MG63 (cell line): ENCODE measurements around the gene RGS1. TPM values are rescaled to one million over a fixed set of nuclear protein-coding genes. Genes with fewer than 3 reads are reported as not detected.
A peak's percentile ranks its signal among the peaks of the same experiment; 100 is the strongest.

Experiments used
- DNase-seq: peaks from one replicate; pipeline ENCODE4 v3.0.0-alpha.2; 2020
- H3K27me3 ChIP-seq: fragments of 250-450 bp; sonication (Bioruptor Pico); 2 replicates; pipeline ENCODE4 v1.5.1; 2020; ENCODE audit warnings: mild to moderate bottlenecking, moderate library complexity
- H3K36me3 ChIP-seq: fragments of 250-450 bp; sonication (Bioruptor Pico); 2 replicates; pipeline ENCODE4 v1.5.1; 2020; ENCODE audit warnings: mild to moderate bottlenecking, moderate library complexity
- H3K4me3 ChIP-seq: fragments of 250-450 bp; sonication (Bioruptor Pico); 2 replicates; pipeline ENCODE4 v1.5.1; 2020; ENCODE audit warnings: mild to moderate bottlenecking, moderate library complexity
- H3K9me3 ChIP-seq: fragments of 250-450 bp; sonication (Bioruptor Pico); 2 replicates; pipeline ENCODE4 v1.5.1; 2020; ENCODE audit warnings: mild to moderate bottlenecking, moderate library complexity
- total RNA-seq: library from RNA; depleted of rRNA; stranded (reverse); fragments of >200 nt; shearing (Covaris generic); gene quantifications from 2 replicates; pipeline ENCODE4 v1.2.3, GENCODE V29; 2014; ENCODE audit warnings: low replicate concordance

Gene RGS1
- total RNA-seq, 1 experiment from 2014 or later = not detected

DNA sequence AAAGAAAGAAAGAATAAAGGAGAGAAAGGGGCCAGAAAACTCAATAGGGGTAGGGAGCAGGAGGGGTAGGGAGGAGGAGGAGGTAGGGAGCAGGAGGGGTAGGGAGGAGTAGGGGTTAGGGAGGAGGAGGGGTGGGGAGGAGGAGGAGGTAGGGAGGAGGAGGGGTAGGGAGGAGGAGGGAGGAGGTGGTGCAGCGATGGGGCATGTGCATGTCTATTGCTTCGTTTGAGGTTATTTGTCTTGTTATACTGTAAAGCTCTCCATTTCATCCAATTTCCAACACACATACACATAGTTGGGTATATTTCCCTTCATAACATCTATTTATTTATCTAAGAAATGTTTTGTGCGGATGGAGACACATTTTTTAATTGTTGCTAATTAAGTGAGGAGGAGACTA, 19.7 kb downstream of the RGS1 start:
- H3K36me3 ChIP-seq = no peaks in the 10 kb centered on the region
- no peaks in the 10 kb centered on the region for H3K9me3 ChIP-seq
- no peaks in the 10 kb centered on the region for H3K27me3 ChIP-seq
- no peak overlapping the region for H3K4me3 ChIP-seq
- DNase-seq = no peak

DNA sequence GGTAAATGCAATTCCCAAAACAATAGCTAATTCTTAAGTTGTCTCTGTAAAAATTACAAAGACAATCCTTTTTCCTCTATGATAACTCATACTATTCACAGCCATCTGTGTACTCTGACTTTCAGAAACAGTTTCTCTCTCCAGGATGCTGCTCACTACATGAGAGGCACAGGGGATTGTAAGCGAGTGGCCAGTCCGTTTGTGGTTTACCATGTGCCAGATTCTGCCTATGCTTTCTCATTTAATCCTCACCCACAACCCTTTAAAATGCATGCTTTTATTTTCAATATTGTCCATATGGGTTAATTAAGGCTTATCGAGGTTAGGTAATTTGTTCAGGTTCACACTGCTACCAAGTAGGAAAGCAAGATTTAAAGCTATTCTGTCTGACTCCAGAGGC, 23.0 kb downstream of the RGS1 start:
- H3K9me3 ChIP-seq = no peaks in the 10 kb centered on the region
- no peak for DNase-seq

DNA sequence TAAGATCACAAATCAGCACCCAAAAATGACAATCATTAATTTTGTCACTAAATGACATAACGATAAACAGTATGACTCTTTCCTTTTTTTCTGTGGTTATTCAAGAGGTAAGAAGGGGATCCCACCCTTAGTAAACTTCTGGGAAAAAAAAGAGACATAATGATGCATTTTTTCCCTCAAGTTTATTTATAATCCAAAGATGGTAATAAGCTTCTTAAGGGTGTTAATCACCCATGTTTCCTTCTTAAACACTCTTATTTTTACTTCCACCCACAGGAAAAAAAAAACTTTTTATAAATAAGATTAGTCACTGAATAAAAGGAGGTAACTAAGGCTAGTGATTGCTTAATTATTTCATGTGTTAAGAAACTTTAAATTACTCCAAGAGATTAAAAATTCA, 24.7 kb downstream of the RGS1 start:
- DNase-seq = no peak
- Histone ChIP-seq H3K27me3 (no peaks in the 10 kb centered on the region), H3K9me3 (no peaks in the 10 kb centered on the region), H3K36me3 (no peaks in the 10 kb centered on the region), H3K4me3 (no peak overlapping the region)

More for the DNA sequence above, 23.0 kb downstream of the RGS1 start:
- no peak overlapping the region for H3K4me3 ChIP-seq
- H3K36me3 ChIP-seq = no peaks in the 10 kb centered on the region
- no peaks in the 10 kb centered on the region for H3K27me3 ChIP-seq

DNA sequence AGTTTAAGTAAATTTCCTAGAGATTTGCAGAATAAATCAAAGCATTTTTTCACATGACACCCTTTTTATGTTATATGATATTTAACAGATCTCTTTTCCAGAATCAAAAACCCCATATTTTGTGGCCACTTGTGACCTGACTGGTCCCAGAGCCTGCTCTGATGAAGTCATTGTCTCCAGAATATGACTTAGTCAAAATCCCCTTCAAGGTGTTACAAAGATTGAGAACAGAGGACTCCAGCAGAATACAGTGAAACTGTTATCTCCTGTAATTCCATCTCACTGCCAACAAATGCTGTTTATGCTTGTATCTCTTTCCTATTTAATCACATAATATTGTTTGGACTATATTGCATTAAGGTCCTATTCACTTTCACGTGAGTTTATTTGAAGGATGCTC, 25.6 kb downstream of the RGS1 start:
- Histone ChIP-seq H3K4me3 (no peak overlapping the region), H3K27me3 (no peaks in the 10 kb centered on the region), H3K9me3 (no peaks in the 10 kb centered on the region), H3K36me3 (no peaks in the 10 kb centered on the region)
- no peak for DNase-seq

DNA sequence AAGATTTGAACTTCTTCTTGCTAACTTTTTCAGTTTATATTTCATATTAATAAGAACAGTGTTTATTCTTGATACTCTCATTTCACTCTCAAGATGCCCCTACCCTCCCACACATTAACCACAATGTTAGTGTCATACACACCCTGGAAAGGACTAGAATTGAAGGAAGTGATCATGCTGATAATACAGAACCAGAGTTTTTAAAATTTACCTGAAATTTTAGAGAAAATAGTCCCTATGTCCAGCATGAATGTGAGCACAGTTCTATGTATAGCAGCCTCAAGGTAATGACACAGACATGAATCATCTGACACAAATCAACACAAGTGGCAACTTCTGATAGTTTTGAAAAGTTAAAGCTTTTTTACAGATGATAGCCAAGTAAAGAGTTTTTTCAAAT, 26.0 kb downstream of the RGS1 start:
- H3K36me3 ChIP-seq = no peaks in the 10 kb centered on the region
- no peaks in the 10 kb centered on the region for H3K9me3 ChIP-seq
- no peak for DNase-seq
- no peaks in the 10 kb centered on the region for H3K27me3 ChIP-seq
- no peak overlapping the region for H3K4me3 ChIP-seq

- DNase-seq = no peak
- no peaks in the 10 kb centered on the region for H3K36me3 ChIP-seq
- H3K9me3 ChIP-seq = no peaks in the 10 kb centered on the region
- H3K27me3 ChIP-seq = no peaks in the 10 kb centered on the region
- H3K4me3 ChIP-seq = no peak overlapping the region
Observed at GRCh38 chr1:192602757-192603156, 27.2 kb downstream of the RGS1 start.

GRCh38 chr1:192603218-192603787, 27.7 kb downstream of the RGS1 start:
- Histone ChIP-seq H3K36me3 (no peaks in the 10 kb centered on the region), H3K9me3 (no peaks in the 10 kb centered on the region), H3K27me3 (no peaks in the 10 kb centered on the region), H3K4me3 (no peak overlapping the region)
- no peak for DNase-seq

DNA sequence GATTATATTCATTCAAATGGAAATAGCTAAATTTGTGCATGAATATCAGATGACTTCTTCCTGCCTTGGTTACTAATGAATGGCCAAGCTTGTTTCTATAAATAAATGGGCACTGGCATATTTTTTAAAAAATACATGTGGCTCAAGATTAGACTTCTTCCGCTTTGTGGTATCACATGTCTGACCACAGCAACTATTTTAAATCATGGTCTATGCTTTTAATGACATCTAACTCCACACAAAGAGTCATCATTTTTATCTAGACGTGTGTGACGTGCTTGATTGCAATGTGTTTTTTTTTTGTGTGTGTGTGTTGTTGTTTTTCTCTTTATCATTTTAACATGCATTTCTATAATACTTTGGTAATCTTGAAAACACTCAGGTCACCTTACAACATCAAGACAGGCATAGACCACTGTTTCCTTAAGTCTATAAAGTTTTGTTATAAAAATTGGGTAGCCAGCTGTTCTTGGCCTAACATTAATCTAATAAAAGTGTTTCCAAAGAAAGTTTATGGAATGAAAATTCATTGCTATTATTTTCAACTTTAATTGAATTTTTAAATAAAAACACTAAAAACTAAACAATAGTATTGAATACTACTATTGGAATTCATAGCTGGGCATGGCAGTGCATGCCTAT, 29.5 kb downstream of the RGS1 start:
- Histone ChIP-seq H3K27me3 (no peaks in the 10 kb centered on the region), H3K9me3 (no peaks in the 10 kb centered on the region), H3K36me3 (no peaks in the 10 kb centered on the region), H3K4me3 (no peak overlapping the region)
- no peak for DNase-seq

- no peaks in the 10 kb centered on the region for H3K36me3 ChIP-seq
- no peak for DNase-seq
- H3K27me3 ChIP-seq = no peaks in the 10 kb centered on the region
- H3K4me3 ChIP-seq = no peak overlapping the region
- H3K9me3 ChIP-seq = no peaks in the 10 kb centered on the region
Observed at GRCh38 chr1:192608671-192609070, 33.1 kb downstream of the RGS1 start.

DNA sequence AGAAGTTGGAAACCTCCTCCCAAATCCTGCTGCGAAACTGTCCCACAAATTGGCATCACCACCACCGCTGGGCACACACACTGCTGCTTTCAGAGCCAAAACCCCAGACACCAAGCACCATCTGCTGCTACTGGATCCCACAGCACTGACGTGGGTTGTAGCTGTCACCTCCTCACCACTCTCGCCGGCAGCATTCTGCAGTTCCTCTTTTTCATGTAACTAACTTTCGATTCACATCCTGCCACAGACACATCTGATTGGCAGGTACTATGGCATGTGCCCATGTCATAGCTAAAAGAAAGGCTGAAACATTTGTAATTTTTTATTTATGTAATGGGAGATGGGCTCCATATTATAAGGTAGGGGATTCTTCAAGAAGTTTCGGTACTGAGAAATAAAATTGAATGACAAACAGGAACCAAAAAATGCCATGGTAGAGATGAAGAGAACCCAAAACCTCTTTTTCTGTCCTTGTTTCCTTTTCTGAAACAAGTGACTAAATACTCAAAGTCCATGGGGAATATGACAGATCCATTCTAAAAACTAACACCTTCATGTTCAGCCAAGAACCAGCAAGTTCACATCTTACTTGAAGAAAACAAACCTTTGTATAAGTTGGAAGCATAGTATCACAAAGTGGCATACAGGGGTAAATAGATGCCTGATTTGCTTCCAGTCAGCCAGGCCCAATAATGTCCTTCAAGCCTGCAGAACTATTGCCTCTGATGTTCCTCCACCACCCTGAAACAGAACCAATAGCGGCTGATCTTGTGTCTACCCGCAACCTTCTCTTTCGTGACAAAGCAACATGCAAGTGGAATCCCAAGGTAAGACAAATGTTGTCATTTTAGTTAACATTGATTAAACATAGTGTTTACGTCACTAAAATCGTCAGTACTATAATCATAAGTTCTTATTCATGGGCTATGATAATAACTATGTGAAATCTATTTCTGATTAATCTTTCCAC, 33.8 kb downstream of the RGS1 start:
- Histone ChIP-seq H3K27me3 (no peaks in the 10 kb centered on the region), H3K4me3 (no peak overlapping the region)
- DNase-seq = peak; percentile 2

DNA sequence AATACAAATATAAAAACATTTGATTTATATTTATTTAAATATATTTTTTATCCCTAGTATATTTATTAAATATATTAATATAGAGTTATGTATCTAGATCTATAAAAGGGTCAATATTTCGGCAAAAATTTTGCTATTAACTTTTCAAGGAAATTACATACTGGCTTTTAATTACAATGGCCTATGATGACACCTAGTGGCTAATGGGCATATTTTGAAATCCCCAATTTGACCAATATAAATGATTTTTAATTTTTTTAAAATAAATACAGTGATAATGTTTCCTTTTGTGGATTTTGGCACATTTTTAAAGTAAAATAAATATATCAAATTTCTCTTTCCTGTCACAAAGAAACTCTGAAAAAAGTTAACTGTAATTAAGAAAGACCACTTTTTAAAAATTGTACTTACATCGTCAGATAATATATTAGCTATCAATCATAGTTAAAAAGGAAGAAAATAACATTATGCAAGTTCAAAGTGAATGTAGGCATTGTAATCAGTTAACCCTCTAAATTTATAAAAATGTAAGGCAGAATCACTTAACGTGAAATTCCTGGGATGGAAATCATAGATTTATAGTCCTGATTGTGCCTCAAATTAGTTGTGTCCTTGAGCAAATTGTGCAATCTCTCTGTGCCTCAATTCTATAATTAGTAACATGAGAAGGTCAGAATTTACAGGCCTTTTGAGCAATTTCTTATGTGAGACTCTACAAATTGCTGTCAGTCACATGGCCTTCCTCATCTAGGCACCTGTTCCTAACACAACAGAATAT, 34.7 kb downstream of the RGS1 start:
- Histone ChIP-seq H3K9me3 (no peaks in the 10 kb centered on the region), H3K36me3 (no peaks in the 10 kb centered on the region)
- no peak for DNase-seq

More for the DNA sequence above, 33.8 kb downstream of the RGS1 start:
- no peaks in the 10 kb centered on the region for H3K36me3 ChIP-seq
- H3K9me3 ChIP-seq = no peaks in the 10 kb centered on the region

GRCh38 chr1:192615055-192615454, 39.5 kb downstream of the RGS1 start:
- Histone ChIP-seq H3K27me3 (no peaks in the 10 kb centered on the region), H3K36me3 (no peaks in the 10 kb centered on the region), H3K9me3 (no peaks in the 10 kb centered on the region), H3K4me3 (no peak overlapping the region)
- no peak for DNase-seq

More for the DNA sequence above, 34.7 kb downstream of the RGS1 start:
- no peaks in the 10 kb centered on the region for H3K27me3 ChIP-seq
- H3K4me3 ChIP-seq = no peak overlapping the region

DNA sequence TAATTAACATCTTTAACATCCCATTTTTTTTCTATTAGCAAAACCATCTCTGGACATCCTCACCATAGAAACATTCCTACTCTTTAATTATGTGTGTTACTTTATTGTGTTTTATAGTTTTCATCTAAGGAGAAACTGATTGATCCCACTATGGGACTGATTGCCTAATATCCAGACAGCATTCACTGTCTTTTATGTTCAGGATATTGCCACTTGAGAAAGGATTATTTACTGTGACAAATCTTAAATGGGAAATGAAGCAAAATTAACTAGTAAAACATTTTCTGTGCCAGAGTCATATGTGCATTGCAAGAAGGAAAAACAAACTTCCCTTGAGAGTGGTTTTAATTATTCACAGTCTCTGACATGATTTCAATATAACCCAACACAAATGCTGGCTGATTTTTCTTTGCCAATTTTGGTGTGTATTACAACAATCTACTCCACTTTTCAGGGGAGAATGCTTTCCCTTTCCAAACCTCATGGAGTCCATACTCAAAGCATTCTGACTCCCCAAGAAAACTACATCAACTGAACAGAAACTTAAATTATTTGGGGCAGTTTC, 44.6 kb downstream of the RGS1 start:
- Histone ChIP-seq H3K9me3 (no peaks in the 10 kb centered on the region; the same call in 1 of the 2 replicates), H3K27me3 (no peaks in the 10 kb centered on the region), H3K4me3 (no peak overlapping the region), H3K36me3 (no peaks in the 10 kb centered on the region)
- no peak for DNase-seq

GRCh38 chr1:192626366-192627179, 51.0 kb downstream of the RGS1 start:
- no peaks in the 10 kb centered on the region; the same call in 1 of the 2 replicates for H3K9me3 ChIP-seq
- DNase-seq = no peak

DNA sequence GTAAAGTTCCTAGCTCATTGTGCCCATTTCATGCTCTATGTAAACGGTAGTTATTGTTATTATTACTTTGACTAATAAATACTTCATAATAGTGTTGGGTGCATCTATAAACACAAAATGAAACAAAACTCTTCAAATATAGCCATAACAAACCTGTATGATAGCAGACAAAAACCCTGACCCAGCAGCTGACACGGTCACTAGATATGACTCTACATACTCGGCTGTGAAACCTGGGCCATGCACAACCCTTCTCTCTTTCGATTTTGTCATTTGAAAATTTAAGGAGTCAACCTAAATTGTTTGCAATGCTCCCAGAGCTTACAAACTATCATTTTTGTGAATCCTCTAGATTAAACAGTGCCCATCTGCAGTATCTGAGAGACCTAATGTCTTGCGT, 52.3 kb downstream of the RGS1 start:
- Histone ChIP-seq H3K4me3 (no peak overlapping the region), H3K27me3 (no peaks in the 10 kb centered on the region), H3K36me3 (no peaks in the 10 kb centered on the region), H3K9me3 (no peaks in the 10 kb centered on the region; the same call in 1 of the 2 replicates)
- DNase-seq = no peak

More at GRCh38 chr1:192626366-192627179, 51.0 kb downstream of the RGS1 start:
- Histone ChIP-seq H3K36me3 (no peaks in the 10 kb centered on the region), H3K27me3 (no peaks in the 10 kb centered on the region), H3K4me3 (no peak overlapping the region)
